Psoas muscle (tissue), 8 donors: ENCODE data around the gene AK9. TPM values are rescaled to one million over a fixed set of nuclear protein-coding genes. Genes with fewer than 3 reads are reported as not detected.

ENCODE experiments used
- ATAC-seq, 4 donors: fragments of 200-7000 bp; cut with Tn5 transposase; one replicate each; pipeline ENCODE4 v1.9.1; 2020; ENCODE audit warnings: moderate library complexity in 3 of 4, mild to moderate bottlenecking in 2 of 4
- DNase-seq, 2 donors: peaks; one replicate each; pipeline ENCODE4 v3.0.0-alpha.2; 2020
- H3K27ac ChIP-seq: fragments of 200-600 bp; one replicate; pipeline ENCODE4 v1.8.0; 2022
- H3K27me3 ChIP-seq, 3 donors: fragments of 200-600 bp in 1 of 3; one replicate each; pipeline versions ENCODE4 v1.6.1 to v1.8.0; 2013 to 2022; ENCODE audit warnings: low read length in 2 of 3, mild to moderate bottlenecking in 2 of 3, moderate library complexity in 1 of 3; ENCODE audit not compliant: insufficient read depth in 3 of 3
- H3K36me3 ChIP-seq, 2 donors: fragments of 200-600 bp in 1 of 2; one replicate each; pipeline versions ENCODE4 v1.6.1 to v1.8.0; 2013 to 2022; ENCODE audit warnings: low read depth in 1 of 2, mild to moderate bottlenecking in 1 of 2, moderate library complexity in 1 of 2; ENCODE audit not compliant: insufficient read depth in 1 of 2
- H3K4me1 ChIP-seq: fragments of 200-600 bp; one replicate; pipeline ENCODE4 v1.8.0; 2022
- H3K4me3 ChIP-seq: fragments of 200-600 bp; one replicate; pipeline ENCODE4 v1.8.0; 2022; ENCODE audit warnings: mild to moderate bottlenecking
- H3K9me3 ChIP-seq: fragments of 200-600 bp; one replicate; pipeline ENCODE4 v1.8.0; 2022
- CTCF ChIP-seq: fragments of 200-600 bp; IDR thresholded peaks from one replicate; pipeline ENCODE4 v1.8.0; 2022; ENCODE audit warnings: antibody characterized with exemption
- WGBS, 3 donors: extraction: QIAGEN DNeasy Blood & Tissue Kit; methylation state at CpG; one replicate each; pipeline versions ENCODE4 v1.1.6 to v1.1.7; 2013; 5-methylcytosine and 5-hydroxymethylcytosine counted together
- intact Hi-C, 2 donors: fragments of 100-400 bp; cut with DNase I; formaldehyde crosslinking; loops; one replicate each; pipeline versions ENCODE4 v1.11.0 to v1.14.2; 2022
- polyA plus RNA-seq, 3 donors: library from polyadenylated mRNA; stranded (reverse); fragments of 200-250 nt; gene quantifications; one replicate each; pipeline ENCODE4 v1.2.3, GENCODE V29; 2013
- total RNA-seq, 4 donors: library from RNA; stranded (reverse); fragmentation: NEBNext Ultra II Directional in 2 of 4; extraction: Animal tissue kit (Norgen Biotek cat#: 25700) in 2 of 4; gene quantifications; one replicate each; pipeline versions ENCODE4 v1.2.1 to v1.2.4, GENCODE V29; 2021 to 2023
- donor health status: healthy with polysubstance abuse.
- donor health status: DM: no; HTN: no; CAD: no; lungs with moderate emphysema.
- donor health status: Bipolar disorder and iron deficiency.
- donor health status: healthy.
- donor health status: DM: yes; HTN: yes; CAD: no.
- donor health status: DM: no; HTN: no; CAD: no.
- donor health status: DM: no; HTN: no; CAD: no.
- donor health status: DM: yes; HTN: yes; CAD: no.

The AK9 gene
- total and polyA plus RNA-seq, 7 donors = 2.0 to 7.4 (median 5.3) TPM

GRCh38 chr6:109446541-109446940 is 244.5 kb downstream of the AK9 start:
- no peak overlapping the region for H3K27ac ChIP-seq
- intact Hi-C loops = no loop called here

GRCh38 chr6:109446072-109446471 is 244.9 kb downstream of the AK9 start:
- intact Hi-C loops = no loop called here
- peaks cover 0 to 29% of the 10 kb centered on the region in 2 donors for H3K36me3 ChIP-seq
- H3K9me3 ChIP-seq = no peaks in the 10 kb centered on the region
- 80 to 90% (median 89%) methylated on average over 14 to 15 of the region's 15 CpGs for WGBS, 3 donors
- no peak for ATAC-seq
- H3K27me3 ChIP-seq = no peaks in the 10 kb centered on the region
- H3K27ac ChIP-seq = no peak overlapping the region
- no peak for TF ChIP-seq CTCF
- DNase-seq = no peak
- H3K4me1 ChIP-seq = peaks cover 10% of the 10 kb centered on the region
- H3K4me3 ChIP-seq = no peak overlapping the region

More at GRCh38 chr6:109446541-109446940, 244.5 kb downstream of the AK9 start:
- DNase-seq (no peak), ATAC-seq (no peak)
- Histone ChIP-seq H3K4me3 (no peak overlapping the region), H3K9me3 (no peaks in the 10 kb centered on the region), H3K4me1 (peaks cover 6% of the 10 kb centered on the region), H3K27me3 (no peaks in the 10 kb centered on the region), H3K36me3 (peaks cover 0 to 29% of the 10 kb centered on the region in 2 donors)
- 92% methylated on average over 7 to 8 of the region's 8 CpGs for WGBS, 3 donors
- TF ChIP-seq CTCF = no peak

- 88 to 90% (median 89%) methylated on average over 9 of the region's 9 CpGs for WGBS, 3 donors
- ATAC-seq = no peak
- no peak for TF ChIP-seq CTCF
- Histone ChIP-seq H3K27ac (no peak overlapping the region), H3K4me3 (no peak overlapping the region), H3K4me1 (peaks cover 10% of the 10 kb centered on the region), H3K36me3 (peaks cover 0 to 29% of the 10 kb centered on the region in 2 donors), H3K27me3 (no peaks in the 10 kb centered on the region), H3K9me3 (no peaks in the 10 kb centered on the region)
- intact Hi-C loops = no loop called here
- no peak for DNase-seq
Measured at GRCh38 chr6:109445382-109445781, 245.6 kb downstream of the AK9 start.

GRCh38 chr6:109443425-109443950 is 247.5 kb downstream of the AK9 start:
- no peaks in the 10 kb centered on the region for H3K9me3 ChIP-seq
- no peak overlapping the region for H3K4me3 ChIP-seq
- ATAC-seq (no peak), DNase-seq (no peak)
- H3K36me3 ChIP-seq = peaks cover 0 to 29% of the 10 kb centered on the region in 2 donors
- H3K4me1 ChIP-seq = peaks cover 17% of the 10 kb centered on the region
- H3K27me3 ChIP-seq = no peaks in the 10 kb centered on the region
- no peak overlapping the region for H3K27ac ChIP-seq
- 88 to 94% (median 89%) methylated on average over 10 of the region's 10 CpGs for WGBS, 3 donors
- intact Hi-C loops = loop anchor here in 1 of 2 donors (5.0 kb wide), 1 partner anchor 56 kb away; no protein-coding TSS in a partner anchor
- no peak for TF ChIP-seq CTCF

Other genes starting within 250 kb of the AK9 start
- 1 to 10 TPM; 3.1 to 7.0 (median 6.0) TPM for gene MICAL1, start 235.4 kb downstream of the AK9 start, total RNA-seq
- gene MICAL1, start 235.4 kb downstream of the AK9 start, polyA plus RNA-seq = 1 to 10 TPM; 5.0 to 9.4 (median 9.3) TPM
- gene ZBTB24, start 208.0 kb downstream of the AK9 start, total RNA-seq = 1 to 10 TPM; 4.4 to 5.8 (median 5.4) TPM
- gene ZBTB24, start 208.0 kb downstream of the AK9 start, polyA plus RNA-seq = 1 to 10 TPM; 2.3 to 5.5 (median 2.6) TPM
- 10 to 100 TPM in 3 of 4 donors, 1 to 10 TPM in 1; 7.9 to 12.5 (median 11.2) TPM for gene FIG4, start 94 bp upstream of the AK9 start, total RNA-seq
- 1 to 10 TPM; 5.8 to 8.6 (median 7.5) TPM for gene FIG4, start 94 bp upstream of the AK9 start, polyA plus RNA-seq